Mesenchymal stem cell (in vitro differentiated cells and primary cell): ENCODE measurements around the gene SSC4D.
"Not testable (repeated sequence)": the region's sequence is repeated elsewhere in the genome, so short reads cannot be mapped to it uniquely, and the experiment has no call there.

Source experiments
- DNase-seq: peaks from one replicate; pipeline ENCODE4 v3.0.0-alpha.2; 2013
- H2AFZ ChIP-seq: one replicate; pipeline ENCODE4 v1.6.1; 2013; ENCODE audit warnings: low read depth, mild to moderate bottlenecking, control low read depth, inconsistent platforms, low read length, moderate library complexity
- H2AK5ac ChIP-seq: 2 replicates; pipeline ENCODE4 v1.6.1; 2013; ENCODE audit warnings: low read length, moderate library complexity, mild to moderate bottlenecking, inconsistent platforms; ENCODE audit not compliant: severe bottlenecking
- H2BK120ac ChIP-seq: one replicate; pipeline ENCODE4 v1.6.1; 2013; ENCODE audit warnings: low read depth, mild to moderate bottlenecking, inconsistent platforms, low read length, moderate library complexity
- H2BK12ac ChIP-seq, 2 experiments: one replicate each; pipeline ENCODE4 v1.6.1; 2013; ENCODE audit warnings: inconsistent platforms in 2 of 2, low read length in 2 of 2, mild to moderate bottlenecking in 2 of 2, moderate library complexity in 2 of 2, control low read depth in 1 of 2
- H2BK15ac ChIP-seq: one replicate; pipeline ENCODE4 v1.6.1; 2013; ENCODE audit warnings: mild to moderate bottlenecking, low read depth, inconsistent platforms; ENCODE audit not compliant: poor library complexity, severe bottlenecking
- H2BK5ac ChIP-seq: 2 replicates; pipeline ENCODE4 v1.6.1; 2013; ENCODE audit warnings: low read depth, mild to moderate bottlenecking, low read length, control low read depth, inconsistent platforms; ENCODE audit not compliant: poor library complexity, severe bottlenecking
- H3K14ac ChIP-seq, 2 experiments: one replicate each; pipeline ENCODE4 v1.6.1; 2013; ENCODE audit warnings: inconsistent platforms in 2 of 2, low read length in 2 of 2, control low read depth in 1 of 2, mild to moderate bottlenecking in 1 of 2, moderate library complexity in 1 of 2
- H3K18ac ChIP-seq, 2 experiments: one replicate each; pipeline ENCODE4 v1.6.1; 2013; ENCODE audit warnings: inconsistent platforms in 2 of 2, low read length in 2 of 2, control low read depth in 1 of 2, low read depth in 1 of 2, mild to moderate bottlenecking in 1 of 2
- H3K23ac ChIP-seq, 2 experiments: one replicate each; pipeline ENCODE4 v1.6.1; 2013; ENCODE audit warnings: inconsistent platforms in 2 of 2, low read length in 2 of 2, mild to moderate bottlenecking in 2 of 2, moderate library complexity in 2 of 2, control low read depth in 1 of 2
- H3K27ac ChIP-seq: 2 replicates; pipeline ENCODE4 v1.5.1; 2013; ENCODE audit warnings: mild to moderate bottlenecking, moderate library complexity, low read length, control low read depth, inconsistent platforms; ENCODE audit not compliant: poor library complexity, severe bottlenecking
- H3K27me3 ChIP-seq, 2 experiments: 2 replicates each; pipeline versions ENCODE4 v1.6.1 to v1.7.0; 2013; ENCODE audit warnings: low read length in 2 of 2, mild to moderate bottlenecking in 2 of 2, moderate library complexity in 2 of 2, control low read depth in 1 of 2, inconsistent platforms in 1 of 2; ENCODE audit not compliant: control insufficient read depth in 1 of 2, insufficient read depth in 1 of 2
- H3K36me3 ChIP-seq, 2 experiments: 2 replicates each; pipeline versions ENCODE4 v1.6.1 to v1.7.0; 2013; ENCODE audit warnings: low read length in 2 of 2, control low read depth in 1 of 2, inconsistent platforms in 1 of 2, low read depth in 1 of 2, mild to moderate bottlenecking in 1 of 2; ENCODE audit not compliant: insufficient read depth in 2 of 2, control insufficient read depth in 1 of 2
- H3K4ac ChIP-seq, 2 experiments: one replicate each; pipeline ENCODE4 v1.6.1; 2013; ENCODE audit warnings: inconsistent platforms in 2 of 2, low read length in 2 of 2, mild to moderate bottlenecking in 2 of 2, moderate library complexity in 2 of 2, control low read depth in 1 of 2, low read depth in 1 of 2
- H3K4me1 ChIP-seq: 2 replicates; pipeline ENCODE4 v1.6.1; 2013; ENCODE audit warnings: low read depth, low read length, control low read depth; ENCODE audit not compliant: control insufficient read depth, insufficient read depth
- H3K4me2 ChIP-seq: 2 replicates; pipeline ENCODE4 v1.6.1; 2013; ENCODE audit warnings: low read length, mild to moderate bottlenecking, inconsistent platforms; ENCODE audit not compliant: poor library complexity, severe bottlenecking
- H3K4me3 ChIP-seq, 2 experiments: 2 replicates each; pipeline versions ENCODE4 v1.5.1 to v1.7.0; 2013; ENCODE audit warnings: low read length in 2 of 2, mild to moderate bottlenecking in 2 of 2, control low read depth in 1 of 2, low read depth in 1 of 2; ENCODE audit not compliant: insufficient read depth in 1 of 2
- H3K79me1 ChIP-seq: replicated peaks from 2 replicates; pipeline ENCODE4 v1.6.1; 2013; ENCODE audit warnings: mild to moderate bottlenecking, control low read depth, low read length, inconsistent platforms; ENCODE audit not compliant: poor library complexity, severe bottlenecking
- H3K9ac ChIP-seq: 2 replicates; pipeline ENCODE4 v1.7.0; 2013; ENCODE audit warnings: mild to moderate bottlenecking, low read length, moderate library complexity
- H3K9me3 ChIP-seq: 2 replicates; pipeline ENCODE4 v1.7.0; 2013; ENCODE audit warnings: mild to moderate bottlenecking, low read length; ENCODE audit not compliant: control insufficient read depth
- H4K8ac ChIP-seq: one replicate; pipeline ENCODE4 v1.6.1; 2013; ENCODE audit warnings: inconsistent platforms, mild to moderate bottlenecking, low read length, moderate library complexity
- H4K91ac ChIP-seq: one replicate; pipeline ENCODE4 v1.6.1; 2013; ENCODE audit warnings: mild to moderate bottlenecking, low read length, inconsistent platforms
- WGBS: methylation state at CpG from one replicate; pipeline ENCODE4 v1.1.7; 2013; ENCODE audit warnings: mixed read lengths; 5-methylcytosine and 5-hydroxymethylcytosine counted together

SSC4D gene

DNA sequence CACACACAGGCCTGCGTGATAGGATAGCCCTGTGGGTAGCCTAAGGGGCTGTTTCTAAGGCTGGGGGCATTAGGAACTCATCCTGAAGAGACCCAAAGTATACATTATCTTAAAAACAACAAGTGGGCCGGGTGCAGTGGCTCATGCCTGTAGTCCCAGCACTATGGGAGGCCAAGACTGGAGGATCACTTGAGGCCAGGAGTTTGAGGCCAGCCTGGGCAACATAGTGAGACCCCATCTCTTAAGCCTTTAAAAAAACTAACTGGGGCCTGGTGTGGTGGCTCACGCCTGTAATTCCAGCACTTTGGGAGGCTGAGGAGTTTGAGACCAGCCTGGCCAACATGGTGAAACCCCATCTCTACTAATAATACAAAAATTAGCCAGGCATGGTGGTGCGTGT is 16.1 kb upstream of the SSC4D start:
- H4K8ac ChIP-seq, H3K4ac ChIP-seq, H3K23ac ChIP-seq, H3K14ac ChIP-seq, H4K91ac ChIP-seq, H2BK12ac ChIP-seq, DNase-seq, H3K79me1 ChIP-seq, H3K9me3 ChIP-seq, H3K36me3 ChIP-seq, H2BK120ac ChIP-seq, H3K4me3 ChIP-seq, H3K27ac ChIP-seq, H2AFZ ChIP-seq, H3K27me3 ChIP-seq, H3K4me2 ChIP-seq, H3K18ac ChIP-seq, H2BK5ac ChIP-seq, H3K9ac ChIP-seq, H2BK15ac ChIP-seq: not testable (repeated sequence)
- Histone ChIP-seq H2AK5ac (peak overlapping the region; percentile 77), H3K4me1 (peaks cover 15% of the 10 kb centered on the region)
- 97% methylated on average over 3 of the region's 4 CpGs for WGBS

GRCh38 chr7:76425156-76425555 is 15.7 kb upstream of the SSC4D start:
- peak overlapping the region; percentile 77 for H2AK5ac ChIP-seq
- no peak overlapping the region for H2BK120ac ChIP-seq
- H3K4me2 ChIP-seq, result no peak overlapping the region
- no peak overlapping the region for H3K27ac ChIP-seq
- peaks cover 15% of the 10 kb centered on the region for H3K4me1 ChIP-seq
- no peak overlapping the region for H2BK5ac ChIP-seq
- no peak overlapping the region for H4K91ac ChIP-seq
- no peaks in the 10 kb centered on the region for H3K79me1 ChIP-seq
- no peaks in the 10 kb centered on the region for H3K27me3 ChIP-seq
- H3K18ac ChIP-seq, result no peak overlapping the region
- WGBS, result over 99% methylated on average over 8 of the region's 9 CpGs
- H2BK15ac ChIP-seq, result no peak overlapping the region
- no peak overlapping the region for H4K8ac ChIP-seq
- no peak overlapping the region for H3K23ac ChIP-seq
- no peak overlapping the region for H2BK12ac ChIP-seq
- H3K9me3 ChIP-seq, result no peaks in the 10 kb centered on the region
- DNase-seq, result no peak
- H2AFZ ChIP-seq, result no peak overlapping the region
- H3K36me3 ChIP-seq, result no peaks in the 10 kb centered on the region
- no peak overlapping the region for H3K4me3 ChIP-seq
- H3K4ac ChIP-seq, result no peak overlapping the region
- H3K14ac ChIP-seq, result peak overlapping the region in 1 of 2 experiments; percentile 23
- H3K9ac ChIP-seq, result no peak overlapping the region

GRCh38 chr7:76424413-76425111 is 15.1 kb upstream of the SSC4D start, which contains the start of gene ZP3:
Gene ZP3 (plus strand): TSS chr7:76424950. CDS start chr7:76424965, 15 bp downstream.
- Histone ChIP-seq H3K4me2 (no peak within 1 kb of the TSS), H3K9ac (peak within 1 kb of the TSS; percentile 53), H3K4ac (no peak within 1 kb of the TSS), H3K9me3 (no peaks in the 10 kb centered on the region), H2AFZ (no peak within 1 kb of the TSS), H3K23ac (no peak within 1 kb of the TSS), H3K27me3 (no peaks in the 10 kb centered on the region), H3K14ac (peak within 1 kb of the TSS in 1 of 2 experiments; percentile 23), H4K8ac (no peak within 1 kb of the TSS), H2BK5ac (peak within 1 kb of the TSS; percentile 79), H2BK12ac (no peak within 1 kb of the TSS), H2AK5ac (peak within 1 kb of the TSS; percentile 77), H2BK15ac (no peak within 1 kb of the TSS), H3K4me1 (peaks cover 15% of the 10 kb centered on the region), H3K36me3 (no peaks in the 10 kb centered on the region), H3K4me3 (no peak within 1 kb of the TSS), H2BK120ac (no peak within 1 kb of the TSS), H3K18ac (no peak within 1 kb of the TSS), H4K91ac (no peak within 1 kb of the TSS), H3K79me1 (no peaks in the 10 kb centered on the region), H3K27ac (peak within 1 kb of the TSS; percentile 92)
- DNase-seq, result no peak
- 87% methylated on average over 8 of the region's 10 CpGs for WGBS

GRCh38 chr7:76423666-76424412 is 14.3 kb upstream of the SSC4D start:
- no peak overlapping the region for H2AFZ ChIP-seq
- 74% methylated on average over 15 of the region's 15 CpGs for WGBS
- no peak overlapping the region for H3K4ac ChIP-seq
- peak overlapping the region; percentile 53 for H3K9ac ChIP-seq
- H3K4me3 ChIP-seq, result no peak overlapping the region
- peak overlapping the region in 1 of 2 experiments; percentile 79 for H2BK12ac ChIP-seq
- no peaks in the 10 kb centered on the region for H3K27me3 ChIP-seq
- no peak overlapping the region for H3K18ac ChIP-seq
- H2BK120ac ChIP-seq, result no peak overlapping the region
- no peak overlapping the region for H2BK15ac ChIP-seq
- no peak for DNase-seq
- H2BK5ac ChIP-seq, result peak overlapping the region; percentile 79
- H3K14ac ChIP-seq, result no peak overlapping the region
- H3K4me1 ChIP-seq, result peaks cover 15% of the 10 kb centered on the region
- no peak overlapping the region for H4K91ac ChIP-seq
- H3K27ac ChIP-seq, result peak overlapping the region; percentile 92
- H3K9me3 ChIP-seq, result no peaks in the 10 kb centered on the region
- no peaks in the 10 kb centered on the region for H3K79me1 ChIP-seq
- H3K4me2 ChIP-seq, result no peak overlapping the region
- H3K23ac ChIP-seq, result no peak overlapping the region
- H3K36me3 ChIP-seq, result no peaks in the 10 kb centered on the region
- no peak overlapping the region for H4K8ac ChIP-seq
- peak overlapping the region; percentile 57 for H2AK5ac ChIP-seq
